Mesothelial cell of epicardium (in vitro differentiated cells): Measurements from ENCODE around the gene ANO1. TPM values are rescaled to one million over a fixed set of nuclear protein-coding genes. Genes with fewer than 3 reads are reported as not detected.

ENCODE experiments used
- DNase-seq, 2 experiments: peaks; one replicate each; pipeline ENCODE4 v3.0.0; 2021; ENCODE audit warnings: low spot score in 2 of 2; ENCODE audit not compliant: unreplicated experiment in 2 of 2
- H3K27ac Mint-ChIP-seq: 2 replicates; pipeline ENCODE4 v1.8.0; 2021; ENCODE audit warnings: mixed read lengths
- H3K27me3 Mint-ChIP-seq: 2 replicates; pipeline ENCODE4 v1.8.0; 2021; ENCODE audit warnings: low read depth, mixed read lengths
- H3K36me3 Mint-ChIP-seq: 2 replicates; pipeline ENCODE4 v1.8.0; 2021; ENCODE audit warnings: mixed read lengths
- H3K4me1 Mint-ChIP-seq: 2 replicates; pipeline ENCODE4 v1.8.0; 2021; ENCODE audit warnings: mixed read lengths
- H3K4me3 Mint-ChIP-seq: 2 replicates; pipeline ENCODE4 v1.8.0; 2021; ENCODE audit warnings: mild to moderate bottlenecking, moderate library complexity, mixed read lengths
- H3K9me3 Mint-ChIP-seq: 2 replicates; pipeline ENCODE4 v1.8.0; 2021; ENCODE audit warnings: mixed read lengths
- total RNA-seq: library from RNA; stranded (reverse); gene quantifications from 3 replicates; pipeline ENCODE4 v1.2.1, GENCODE V29; 2021
- TF ChIP-seq, protein P1 (sequence below): fragments of 200-600 bp; sonication (generic); IDR thresholded peaks from one replicate; pipeline ENCODE4 v1.5.0; 2021; ENCODE audit warnings: antibody characterized with exemption; ENCODE audit not compliant: unreplicated experiment

The ANO1 gene
- total RNA-seq, 1 donor from 2014 or later, result 37.2 TPM

GRCh38 chr11:70063121-70063520 lies 15.0 kb upstream of the ANO1 start:
- no peak overlapping the region for H3K4me3 Mint-ChIP-seq
- DNase-seq, result no peak
- no peaks in the 10 kb centered on the region for H3K27me3 Mint-ChIP-seq
- H3K4me1 Mint-ChIP-seq, result peaks cover 42% of the 10 kb centered on the region
- peaks cover 4% of the 10 kb centered on the region for H3K9me3 Mint-ChIP-seq
- no peaks in the 10 kb centered on the region for H3K36me3 Mint-ChIP-seq
- TF ChIP-seq, protein P1, sequence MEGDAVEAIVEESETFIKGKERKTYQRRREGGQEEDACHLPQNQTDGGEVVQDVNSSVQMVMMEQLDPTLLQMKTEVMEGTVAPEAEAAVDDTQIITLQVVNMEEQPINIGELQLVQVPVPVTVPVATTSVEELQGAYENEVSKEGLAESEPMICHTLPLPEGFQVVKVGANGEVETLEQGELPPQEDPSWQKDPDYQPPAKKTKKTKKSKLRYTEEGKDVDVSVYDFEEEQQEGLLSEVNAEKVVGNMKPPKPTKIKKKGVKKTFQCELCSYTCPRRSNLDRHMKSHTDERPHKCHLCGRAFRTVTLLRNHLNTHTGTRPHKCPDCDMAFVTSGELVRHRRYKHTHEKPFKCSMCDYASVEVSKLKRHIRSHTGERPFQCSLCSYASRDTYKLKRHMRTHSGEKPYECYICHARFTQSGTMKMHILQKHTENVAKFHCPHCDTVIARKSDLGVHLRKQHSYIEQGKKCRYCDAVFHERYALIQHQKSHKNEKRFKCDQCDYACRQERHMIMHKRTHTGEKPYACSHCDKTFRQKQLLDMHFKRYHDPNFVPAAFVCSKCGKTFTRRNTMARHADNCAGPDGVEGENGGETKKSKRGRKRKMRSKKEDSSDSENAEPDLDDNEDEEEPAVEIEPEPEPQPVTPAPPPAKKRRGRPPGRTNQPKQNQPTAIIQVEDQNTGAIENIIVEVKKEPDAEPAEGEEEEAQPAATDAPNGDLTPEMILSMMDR, result no peak
- no peak overlapping the region for H3K27ac Mint-ChIP-seq

- H3K4me1 Mint-ChIP-seq, result peaks cover 46% of the 10 kb centered on the region
- no peaks in the 10 kb centered on the region for H3K9me3 Mint-ChIP-seq
- H3K36me3 Mint-ChIP-seq, result no peaks in the 10 kb centered on the region
- DNase-seq, result no peak
- H3K27ac Mint-ChIP-seq, result peak overlapping the region; percentile 19
- TF ChIP-seq, protein P1, result no peak
- H3K4me3 Mint-ChIP-seq, result no peak overlapping the region
- no peaks in the 10 kb centered on the region for H3K27me3 Mint-ChIP-seq
These were observed 14.6 kb upstream of the ANO1 start for GRCh38 chr11:70063555-70063954.

- H3K27me3 Mint-ChIP-seq, result no peaks in the 10 kb centered on the region
- no peaks in the 10 kb centered on the region for H3K9me3 Mint-ChIP-seq
- H3K27ac Mint-ChIP-seq, result peak overlapping the region; percentile 58
- H3K4me1 Mint-ChIP-seq, result peaks cover 51% of the 10 kb centered on the region
- peak in 1 of 2 experiments; percentile 31 for DNase-seq
- H3K4me3 Mint-ChIP-seq, result no peak overlapping the region
- H3K36me3 Mint-ChIP-seq, result no peaks in the 10 kb centered on the region
- TF ChIP-seq, protein P1, result no peak
These were observed 13.9 kb upstream of the ANO1 start for GRCh38 chr11:70064008-70064725.

- no peaks in the 10 kb centered on the region for H3K9me3 Mint-ChIP-seq
- no peaks in the 10 kb centered on the region for H3K27me3 Mint-ChIP-seq
- no peak overlapping the region for H3K4me3 Mint-ChIP-seq
- peak overlapping the region; percentile 58 for H3K27ac Mint-ChIP-seq
- H3K36me3 Mint-ChIP-seq, result no peaks in the 10 kb centered on the region
- DNase-seq, result no peak
- TF ChIP-seq, protein P1, result no peak
- H3K4me1 Mint-ChIP-seq, result peaks cover 57% of the 10 kb centered on the region
These were observed 13.3 kb upstream of the ANO1 start for GRCh38 chr11:70064726-70065317.

- TF ChIP-seq, protein P1, result no peak
- Mint-ChIP-seq H3K4me3 (no peak overlapping the region), H3K9me3 (no peaks in the 10 kb centered on the region), H3K4me1 (peaks cover 59% of the 10 kb centered on the region), H3K27me3 (no peaks in the 10 kb centered on the region), H3K27ac (peak overlapping the region; percentile 58), H3K36me3 (no peaks in the 10 kb centered on the region)
- peak in 1 of 2 experiments; percentile 36 for DNase-seq
These were observed 12.6 kb upstream of the ANO1 start for GRCh38 chr11:70065318-70066135.
